ENCODE measurements around the gene PPP2R1B. TPM values are rescaled to one million over a fixed set of nuclear protein-coding genes. Genes with fewer than 3 reads are reported as not detected.

Gene PPP2R1B
- total RNA-seq, 3 donors from 2014 or later (not counting 1 experiment from before 2014, with no cell fraction given): 32.6 to 41.4 (median 40.8) TPM

DNA sequence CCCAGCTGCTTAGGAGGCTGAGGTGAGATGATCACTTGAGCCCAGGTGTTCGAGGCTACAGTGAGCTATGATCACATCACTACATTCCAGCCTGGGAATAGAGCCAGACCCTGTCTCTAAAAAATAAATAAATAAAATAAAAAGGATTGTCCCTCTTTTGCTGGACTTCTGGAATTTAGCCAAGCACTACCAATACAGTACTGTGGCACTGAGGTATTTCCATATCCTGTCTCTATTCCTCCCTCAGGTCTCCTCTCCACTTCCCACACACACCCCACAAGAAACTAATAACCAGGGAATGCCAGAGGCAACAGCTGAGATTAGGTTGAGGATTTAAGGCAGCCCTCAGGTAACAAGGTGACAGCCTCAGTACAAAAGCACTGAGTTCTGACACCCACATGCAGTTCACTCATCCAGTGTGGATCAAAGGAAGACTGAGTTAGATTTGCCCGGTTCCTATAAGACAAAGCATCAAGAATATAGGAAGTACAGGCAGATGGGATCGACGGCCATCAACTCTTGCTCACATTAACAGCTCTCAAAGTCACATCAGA is 4.5 kb upstream of the PPP2R1B start:
- Mint-ChIP-seq H3K4me3 (no peak overlapping the region), H3K27ac (no peak overlapping the region), H3K9me3 (no peaks in the 10 kb centered on the region), H3K4me1 (peaks cover 8 to 15% of the 10 kb centered on the region in 2 donors), H3K36me3 (no peaks in the 10 kb centered on the region), H3K27me3 (ENCODE audit: low read depth in 2 of 2) (no peaks in the 10 kb centered on the region)
- Histone ChIP-seq H3K27ac (ENCODE audit: low read length) (no peak overlapping the region), H3K27me3 (ENCODE audit: control insufficient read depth, insufficient read depth, low read length) (no peaks in the 10 kb centered on the region), H3K36me3 (ENCODE audit: control insufficient read depth, insufficient read depth, low read length) (no peaks in the 10 kb centered on the region), H3K4me1 (ENCODE audit: control insufficient read depth, insufficient read depth, low read length) (peaks cover 7% of the 10 kb centered on the region), H3K9me3 (ENCODE audit: control insufficient read depth, insufficient read depth, low read length) (no peaks in the 10 kb centered on the region), H3K4me3 (ENCODE audit: low read length) (no peak overlapping the region)
- intact Hi-C loops (cut with micrococcal nuclease): no loop called here
- ATAC-seq (no peak), DNase-seq (no peak)
- 86% methylated on average over 4 of the region's 4 CpGs for WGBS (ENCODE audit: insufficient coverage)
- TF ChIP-seq, protein P1, sequence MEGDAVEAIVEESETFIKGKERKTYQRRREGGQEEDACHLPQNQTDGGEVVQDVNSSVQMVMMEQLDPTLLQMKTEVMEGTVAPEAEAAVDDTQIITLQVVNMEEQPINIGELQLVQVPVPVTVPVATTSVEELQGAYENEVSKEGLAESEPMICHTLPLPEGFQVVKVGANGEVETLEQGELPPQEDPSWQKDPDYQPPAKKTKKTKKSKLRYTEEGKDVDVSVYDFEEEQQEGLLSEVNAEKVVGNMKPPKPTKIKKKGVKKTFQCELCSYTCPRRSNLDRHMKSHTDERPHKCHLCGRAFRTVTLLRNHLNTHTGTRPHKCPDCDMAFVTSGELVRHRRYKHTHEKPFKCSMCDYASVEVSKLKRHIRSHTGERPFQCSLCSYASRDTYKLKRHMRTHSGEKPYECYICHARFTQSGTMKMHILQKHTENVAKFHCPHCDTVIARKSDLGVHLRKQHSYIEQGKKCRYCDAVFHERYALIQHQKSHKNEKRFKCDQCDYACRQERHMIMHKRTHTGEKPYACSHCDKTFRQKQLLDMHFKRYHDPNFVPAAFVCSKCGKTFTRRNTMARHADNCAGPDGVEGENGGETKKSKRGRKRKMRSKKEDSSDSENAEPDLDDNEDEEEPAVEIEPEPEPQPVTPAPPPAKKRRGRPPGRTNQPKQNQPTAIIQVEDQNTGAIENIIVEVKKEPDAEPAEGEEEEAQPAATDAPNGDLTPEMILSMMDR (IDR thresholded peaks at IDR 0.05): no peak

DNA sequence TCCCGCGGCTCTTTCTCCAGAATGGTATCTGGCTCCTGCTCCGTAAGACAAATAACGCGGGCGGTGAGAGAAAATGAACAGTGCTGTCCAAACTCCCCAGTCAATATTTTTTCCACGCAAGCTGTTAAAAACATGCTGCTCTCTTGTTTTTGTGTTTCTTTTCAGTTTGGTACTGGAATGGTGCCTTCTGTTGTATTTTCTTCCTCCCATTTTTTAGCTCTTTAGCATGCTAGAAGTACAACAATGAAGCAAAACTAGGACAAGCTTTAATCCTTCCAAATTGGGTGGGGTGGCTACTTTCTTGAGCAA is 599 bp upstream of the PPP2R1B start:
- DNase-seq (no peak), ATAC-seq (no peak)
- peak overlapping the region; percentile 100 for H3K4me3 Mint-ChIP-seq
- intact Hi-C loops (cut with micrococcal nuclease): loop anchor here (2.0 kb wide), 3 partner anchors 104 to 164 kb away; partner anchors contain the start of genes ALG9, CFAP68, FDXACB1 and SIK2
- Histone ChIP-seq H3K27ac (ENCODE audit: low read length) (peak overlapping the region; percentile 57), H3K4me1 (ENCODE audit: control insufficient read depth, insufficient read depth, low read length) (peaks cover 7% of the 10 kb centered on the region), H3K36me3 (ENCODE audit: control insufficient read depth, insufficient read depth, low read length) (peaks cover 6% of the 10 kb centered on the region), H3K27me3 (ENCODE audit: control insufficient read depth, insufficient read depth, low read length) (no peaks in the 10 kb centered on the region), H3K9me3 (ENCODE audit: control insufficient read depth, insufficient read depth, low read length) (no peaks in the 10 kb centered on the region), H3K4me3 (ENCODE audit: low read length) (peak overlapping the region; percentile 93)
- no peaks in the 10 kb centered on the region for H3K9me3 Mint-ChIP-seq
- TF ChIP-seq, protein P1 (IDR thresholded peaks at IDR 0.05): no peak
- H3K36me3 Mint-ChIP-seq: no peaks in the 10 kb centered on the region
- no peaks in the 10 kb centered on the region for H3K27me3 Mint-ChIP-seq (ENCODE audit: low read depth in 2 of 2)
- WGBS (ENCODE audit: insufficient coverage): 12% methylated on average over 7 of the region's 7 CpGs
- H3K4me1 Mint-ChIP-seq: peaks cover 31 to 36% of the 10 kb centered on the region in 2 donors
- peak overlapping the region; percentile 77 to 83 for H3K27ac Mint-ChIP-seq

DNA sequence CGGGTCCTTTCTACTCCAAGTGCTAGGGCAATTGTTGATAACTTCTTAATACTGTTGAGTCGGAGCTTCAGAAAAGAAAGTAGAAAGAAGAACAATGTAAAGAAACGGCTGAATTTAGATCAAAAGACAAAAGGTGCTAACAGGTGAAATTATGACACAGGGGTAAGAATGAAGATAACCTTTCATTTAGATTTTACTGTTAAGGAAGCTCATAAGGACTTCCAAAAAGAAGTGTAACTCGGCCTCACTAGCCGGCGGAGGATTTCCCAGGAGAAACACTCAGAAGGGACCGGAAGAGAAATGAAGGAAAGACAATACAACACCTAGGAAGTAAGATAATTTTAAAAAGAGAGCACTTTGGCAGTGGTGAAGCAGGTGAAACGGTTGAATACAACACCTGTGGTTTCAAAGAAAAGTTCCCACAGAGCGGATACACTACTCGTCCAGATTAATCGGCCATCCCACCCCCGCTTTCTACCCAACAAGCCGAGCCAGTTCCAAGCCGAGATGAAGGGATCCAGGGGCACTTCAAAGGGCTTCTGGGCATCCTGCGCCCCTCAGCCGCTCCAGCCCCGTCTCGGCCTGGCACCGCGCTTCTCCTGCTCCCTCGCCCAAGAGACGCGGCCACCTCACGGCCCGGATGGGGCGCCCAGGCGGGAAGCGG is 737 bp downstream of the PPP2R1B start:
- Histone ChIP-seq H3K4me1 (ENCODE audit: control insufficient read depth, insufficient read depth, low read length) (peaks cover 7% of the 10 kb centered on the region), H3K4me3 (ENCODE audit: low read length) (peak overlapping the region; percentile 93), H3K9me3 (ENCODE audit: control insufficient read depth, insufficient read depth, low read length) (no peaks in the 10 kb centered on the region), H3K36me3 (ENCODE audit: control insufficient read depth, insufficient read depth, low read length) (peaks cover 15% of the 10 kb centered on the region), H3K27me3 (ENCODE audit: control insufficient read depth, insufficient read depth, low read length) (no peaks in the 10 kb centered on the region), H3K27ac (ENCODE audit: low read length) (peak overlapping the region; percentile 65)
- H3K27ac Mint-ChIP-seq: peak overlapping the region; percentile 77 to 83
- DNase-seq: peak in 1 of 2 donors; percentile 7
- peaks cover 31 to 36% of the 10 kb centered on the region in 2 donors for H3K4me1 Mint-ChIP-seq
- peak overlapping the region; percentile 100 for H3K4me3 Mint-ChIP-seq
- H3K36me3 Mint-ChIP-seq: no peaks in the 10 kb centered on the region
- peak in 2 of 3 donors; percentile 39 to 52 for ATAC-seq
- H3K9me3 Mint-ChIP-seq: no peaks in the 10 kb centered on the region
- 1% methylated on average over 27 of the region's 28 CpGs for WGBS (ENCODE audit: insufficient coverage)
- TF ChIP-seq, protein P1 (IDR thresholded peaks at IDR 0.05): no peak
- no peaks in the 10 kb centered on the region for H3K27me3 Mint-ChIP-seq (ENCODE audit: low read depth in 2 of 2)
- intact Hi-C loops (cut with micrococcal nuclease): no loop called here

Data from natural killer cell (primary cell).